Measurements from ENCODE around the gene ARPC1A.

- TF ChIP-seq CTCF (conservative IDR thresholded peaks at IDR 0.05 in 1 of 2, IDR thresholded peaks at IDR 0.05 in 1 of 2; ENCODE audit: low read depth in 1 of 2, low read length in 2 of 2), result no peak
- no peak for TF ChIP-seq EZH2 (IDR thresholded peaks at IDR 0.05; ENCODE audit: low read length, missing control alignments)
Measured at GRCh38 chr7:99363286-99363685, 37.6 kb downstream of the ARPC1A start.

All from fibroblast of lung (primary cell).